Natural killer cell treated with Interleukin-12 subunit alpha and Interleukin-12 subunit beta and Interleukin-15 and Interleukin-18, amount 100 ng/mL, for 72 hours (primary cell): ENCODE data around the gene TCF4. TPM values are rescaled to one million over a fixed set of nuclear protein-coding genes. Genes with fewer than 3 reads are reported as not detected.
A peak's percentile ranks its signal among the peaks of the same experiment; 100 is the strongest.

Experiments
- ATAC-seq, 2 donors: fragments of 150-1000 bp; cut with Tn5 transposase in 1 of 2; sonication (Bioruptor Pico), chemical (Tn5 transposase) in 1 of 2; 2 replicates each; pipeline ENCODE4 v1.10.0; 2021
- DNase-seq: peaks from one replicate; pipeline ENCODE4 v3.0.0; 2022; ENCODE audit warnings: low spot score
- H3K27ac Mint-ChIP-seq, 2 donors: 1 replicate in 1 of 2; 2 replicates in 1 of 2; pipeline ENCODE4 v1.8.0; 2022; ENCODE audit warnings: mixed read lengths in 2 of 2, mild to moderate bottlenecking in 1 of 2, moderate library complexity in 1 of 2
- H3K27me3 Mint-ChIP-seq, 2 donors: 1 replicate in 1 of 2; 2 replicates in 1 of 2; pipeline ENCODE4 v1.8.0; 2022; ENCODE audit warnings: mixed read lengths in 2 of 2
- H3K36me3 Mint-ChIP-seq: one replicate; pipeline ENCODE4 v1.8.0; 2022; ENCODE audit warnings: mixed read lengths
- H3K4me1 Mint-ChIP-seq, 2 donors: 1 replicate in 1 of 2; 2 replicates in 1 of 2; pipeline ENCODE4 v1.8.0; 2022; ENCODE audit warnings: low read depth in 2 of 2, mixed read lengths in 2 of 2, mild to moderate bottlenecking in 1 of 2
- H3K4me3 Mint-ChIP-seq: one replicate; pipeline ENCODE4 v1.8.0; 2022; ENCODE audit warnings: mixed read lengths
- H3K9me3 Mint-ChIP-seq: 2 replicates; pipeline ENCODE4 v1.8.0; 2022; ENCODE audit warnings: mixed read lengths
- total RNA-seq, 2 donors: library from RNA; stranded (reverse); gene quantifications; one replicate each; pipeline ENCODE4 v1.2.3, GENCODE V29; 2022

Gene TCF4
- total RNA-seq, 2 donors from 2014 or later = 6.1 to 10.3 TPM

DNA sequence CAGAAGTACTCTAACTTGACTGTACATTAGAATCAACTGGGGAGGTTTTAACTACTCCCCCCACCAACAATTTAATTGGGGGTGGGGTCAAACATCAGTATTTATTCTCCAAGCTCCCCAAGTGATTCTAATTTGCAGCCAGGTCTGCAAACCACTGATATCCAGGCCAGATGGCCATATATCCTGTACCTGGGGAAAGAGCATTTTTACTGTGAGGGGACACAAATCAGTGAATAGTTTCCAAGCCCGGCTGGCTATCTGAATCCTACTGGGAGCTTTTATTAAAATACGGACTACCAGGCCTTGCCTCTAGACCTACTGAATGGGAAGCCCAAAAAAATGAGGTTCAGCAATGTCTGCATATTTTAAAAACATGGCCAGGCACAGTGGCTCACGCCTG is 88.5 kb downstream of the TCF4 start:
- Mint-ChIP-seq H3K4me3 (no peak overlapping the region), H3K27ac (no peak overlapping the region), H3K4me1 (no peaks in the 10 kb centered on the region), H3K27me3 (no peaks in the 10 kb centered on the region), H3K36me3 (no peaks in the 10 kb centered on the region), H3K9me3 (no peaks in the 10 kb centered on the region)
- ATAC-seq (no peak), DNase-seq (no peak)

DNA sequence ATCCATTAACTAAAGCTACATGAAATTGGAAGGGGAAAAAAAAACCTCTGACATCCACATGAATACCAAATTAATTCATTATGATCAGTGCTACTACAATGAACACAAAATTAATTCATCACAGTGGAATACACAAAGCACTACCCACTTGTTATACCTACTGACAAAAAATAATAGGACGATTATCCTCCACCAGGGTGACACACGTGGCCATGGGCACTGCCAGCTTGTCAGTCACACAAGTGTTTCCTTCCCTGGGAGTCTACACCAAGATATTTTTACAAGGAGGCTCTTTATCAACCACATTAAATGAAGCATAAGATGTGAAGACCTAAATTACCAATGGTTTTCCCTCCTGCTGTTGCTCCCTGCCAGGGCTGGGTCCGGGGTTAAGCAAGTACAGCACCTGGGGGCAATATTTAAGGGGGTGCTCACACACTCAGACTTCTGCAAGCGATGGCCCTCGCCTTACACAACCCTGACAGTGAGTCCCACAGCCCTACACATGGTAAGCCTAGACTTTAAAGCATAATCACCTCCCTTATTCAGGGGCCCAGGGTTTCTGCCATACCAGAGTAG is 90.1 kb downstream of the TCF4 start:
- peaks cover 0 to 2% of the 10 kb centered on the region in 2 donors for H3K27me3 Mint-ChIP-seq
- H3K36me3 Mint-ChIP-seq = no peaks in the 10 kb centered on the region

DNA sequence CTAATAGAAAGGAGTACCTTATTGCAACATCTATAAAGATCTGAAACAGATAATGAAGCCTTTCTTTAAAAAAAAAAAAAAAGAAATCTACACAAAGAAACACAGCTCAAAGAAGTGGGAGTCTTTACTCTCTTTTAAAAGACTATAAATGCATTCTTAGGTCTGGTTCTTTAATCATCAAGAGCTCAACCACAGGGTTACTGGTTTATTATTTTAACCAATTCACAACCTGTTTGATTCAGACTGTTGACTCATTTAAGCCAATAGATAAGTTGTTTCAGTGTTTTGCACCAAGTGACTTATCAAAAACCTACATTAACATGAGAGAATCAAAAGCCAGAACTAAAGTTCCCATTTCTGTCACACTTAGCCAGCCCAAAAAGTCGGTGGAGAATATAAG is 93.1 kb downstream of the TCF4 start:
- Mint-ChIP-seq H3K36me3 (no peaks in the 10 kb centered on the region), H3K27ac (no peak overlapping the region), H3K4me1 (peaks cover 0 to under 1% of the 10 kb centered on the region in 2 donors), H3K9me3 (no peaks in the 10 kb centered on the region), H3K27me3 (peaks cover under 1 to 2% of the 10 kb centered on the region in 2 donors), H3K4me3 (no peak overlapping the region)
- DNase-seq (no peak), ATAC-seq (no peak)

More for the DNA sequence above, 90.1 kb downstream of the TCF4 start:
- no peak for DNase-seq
- H3K27ac Mint-ChIP-seq = no peak overlapping the region
- H3K4me1 Mint-ChIP-seq = no peaks in the 10 kb centered on the region
- H3K9me3 Mint-ChIP-seq = no peaks in the 10 kb centered on the region
- H3K4me3 Mint-ChIP-seq = no peak overlapping the region
- ATAC-seq = peak in 1 of 2 donors; percentile 48

DNA sequence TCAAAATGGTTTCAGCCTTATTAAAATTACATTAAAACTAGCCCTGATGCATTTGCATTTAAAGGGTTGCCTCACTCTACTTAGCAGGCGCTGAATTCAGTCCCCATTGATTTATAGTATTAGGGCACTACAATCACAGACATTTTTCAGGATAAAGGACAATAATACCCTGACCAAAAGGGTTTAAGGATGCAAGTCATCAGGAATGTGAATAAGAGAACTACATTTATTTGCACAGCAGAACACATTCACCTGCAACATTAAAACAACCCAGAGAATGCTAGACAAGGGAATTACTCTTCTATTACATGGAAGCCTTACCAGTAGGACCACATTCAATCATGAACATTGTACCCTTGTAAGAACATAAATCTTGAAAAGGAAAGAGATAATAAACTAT is 93.6 kb downstream of the TCF4 start:
- H3K27me3 Mint-ChIP-seq = peaks cover 5% of the 10 kb centered on the region in 2 donors
- H3K36me3 Mint-ChIP-seq = no peaks in the 10 kb centered on the region
- ATAC-seq (no peak), DNase-seq (no peak)
- no peak overlapping the region for H3K4me3 Mint-ChIP-seq
- H3K4me1 Mint-ChIP-seq = peaks cover 4 to 5% of the 10 kb centered on the region in 2 donors
- no peak overlapping the region for H3K27ac Mint-ChIP-seq
- no peaks in the 10 kb centered on the region for H3K9me3 Mint-ChIP-seq

DNA sequence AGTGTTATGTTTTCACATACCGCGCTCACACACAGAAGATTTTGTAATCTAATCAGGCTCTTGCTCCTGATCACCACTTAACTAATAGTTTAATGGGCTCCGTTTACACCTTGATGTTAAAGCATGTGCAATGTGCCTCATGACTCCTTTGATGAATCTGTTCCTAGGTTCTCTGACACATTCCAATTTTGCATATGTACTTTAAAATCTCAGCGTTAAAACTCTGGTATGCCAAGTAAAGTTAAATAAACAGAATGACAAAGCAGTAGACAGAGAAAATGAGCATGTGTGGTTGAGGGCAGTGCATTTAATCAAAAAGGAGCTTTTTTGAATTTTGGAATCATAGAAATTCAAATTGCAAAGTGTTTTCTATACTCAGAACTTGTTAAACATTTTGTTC is 96.4 kb downstream of the TCF4 start:
- no peak overlapping the region for H3K4me3 Mint-ChIP-seq
- H3K27me3 Mint-ChIP-seq = peaks cover 7 to 10% of the 10 kb centered on the region in 2 donors
- DNase-seq = no peak
- H3K27ac Mint-ChIP-seq = no peak overlapping the region
- no peaks in the 10 kb centered on the region for H3K9me3 Mint-ChIP-seq
- no peaks in the 10 kb centered on the region for H3K36me3 Mint-ChIP-seq
- H3K4me1 Mint-ChIP-seq = peaks cover 7 to 9% of the 10 kb centered on the region in 2 donors
- no peak for ATAC-seq

DNA sequence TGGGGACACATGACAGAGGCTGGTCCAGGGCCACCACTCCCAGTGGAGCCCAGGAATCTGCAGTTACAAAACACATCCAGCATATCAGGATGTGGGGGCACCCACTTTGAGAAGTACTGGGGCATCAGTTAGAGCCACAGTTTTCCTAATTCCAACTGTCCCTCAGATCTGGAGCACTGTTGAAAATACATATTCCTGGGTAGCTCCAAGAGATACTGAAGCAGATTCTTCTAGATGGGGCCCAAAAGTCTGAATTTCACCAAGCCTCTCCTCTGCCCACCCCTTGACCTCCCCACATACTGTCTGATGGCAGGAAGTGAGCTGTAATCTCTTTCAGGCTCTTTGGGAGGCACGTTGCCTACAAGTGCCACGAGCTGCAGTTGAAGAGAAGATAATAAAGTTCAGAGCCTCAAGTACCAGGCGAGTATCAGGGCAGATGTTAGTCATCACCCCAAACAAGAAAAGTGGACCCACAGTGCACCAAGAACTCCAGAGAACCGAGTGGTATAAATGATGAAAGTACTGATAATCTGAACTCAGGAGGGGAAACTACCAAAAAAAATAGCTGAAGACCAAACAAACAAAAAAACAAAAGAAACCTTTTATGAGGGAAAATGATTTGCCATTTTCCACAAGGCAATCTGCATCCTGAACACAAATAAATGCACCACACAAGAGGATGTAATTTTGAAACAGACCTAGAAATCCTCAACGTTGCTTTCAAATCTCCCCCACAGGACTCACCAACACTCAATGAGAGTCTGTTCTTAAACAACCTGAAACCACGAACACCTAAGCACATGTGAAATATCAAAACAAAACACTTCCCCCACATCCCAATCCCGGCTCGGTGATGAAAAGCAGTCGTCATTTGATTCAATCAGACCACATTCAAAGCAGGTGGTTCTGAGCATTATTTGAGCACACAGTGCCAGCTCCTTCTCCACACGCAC is 98.7 kb downstream of the TCF4 start:
- no peak for DNase-seq
- peaks cover 9 to 10% of the 10 kb centered on the region in 2 donors for H3K27me3 Mint-ChIP-seq
- H3K36me3 Mint-ChIP-seq = no peaks in the 10 kb centered on the region
- peak overlapping the region; percentile 61 for H3K4me3 Mint-ChIP-seq
- peak; percentile 61 to 73 for ATAC-seq
- peak overlapping the region; percentile 39 to 43 for H3K27ac Mint-ChIP-seq
- H3K4me1 Mint-ChIP-seq = peaks cover 9 to 12% of the 10 kb centered on the region in 2 donors
- no peaks in the 10 kb centered on the region for H3K9me3 Mint-ChIP-seq

DNA sequence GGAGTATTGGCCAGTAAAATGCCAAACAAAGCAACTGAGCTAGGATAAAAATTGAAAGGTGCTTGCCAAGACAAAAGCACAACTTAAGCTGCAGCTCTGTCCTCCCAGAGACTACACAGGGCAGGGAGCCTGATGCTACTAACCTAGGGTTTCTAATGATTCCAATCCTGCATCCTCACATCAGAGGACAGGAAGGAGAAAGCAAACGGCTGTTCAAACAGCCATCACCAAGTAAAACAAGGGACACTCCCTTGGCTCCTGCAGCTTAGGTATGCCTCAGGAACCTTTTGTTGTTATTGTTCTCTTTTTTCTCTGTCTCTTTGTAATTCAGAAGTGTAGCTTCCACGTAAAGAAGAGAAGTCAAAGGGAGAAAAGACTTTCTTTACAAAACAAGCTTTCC is 99.5 kb downstream of the TCF4 start:
- no peak overlapping the region for H3K27ac Mint-ChIP-seq
- no peak for ATAC-seq
- H3K27me3 Mint-ChIP-seq = peaks cover 7 to 10% of the 10 kb centered on the region in 2 donors
- no peak for DNase-seq
- H3K36me3 Mint-ChIP-seq = no peaks in the 10 kb centered on the region
- peaks cover 9 to 12% of the 10 kb centered on the region in 2 donors for H3K4me1 Mint-ChIP-seq
- no peak overlapping the region for H3K4me3 Mint-ChIP-seq
- no peaks in the 10 kb centered on the region for H3K9me3 Mint-ChIP-seq

DNA sequence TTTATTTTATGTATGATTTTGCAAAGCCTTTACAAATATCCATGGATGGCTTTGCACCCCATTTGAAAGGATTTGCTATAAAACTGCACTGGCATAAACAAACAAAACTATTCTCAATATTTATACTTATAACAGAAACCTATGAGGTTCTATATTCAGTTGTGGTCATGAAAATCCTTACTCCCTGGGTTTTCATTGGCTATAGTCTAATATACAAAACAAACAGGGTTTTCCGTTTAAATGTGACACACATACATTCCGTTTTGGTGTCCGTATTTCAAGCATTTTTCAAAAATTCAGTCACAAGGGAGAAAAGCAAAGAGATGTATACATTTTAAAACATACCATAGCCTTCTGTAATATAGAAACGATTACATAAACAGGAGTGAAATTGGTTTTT is 100.0 kb downstream of the TCF4 start:
- H3K4me1 Mint-ChIP-seq = peaks cover 9 to 12% of the 10 kb centered on the region in 2 donors
- no peak for DNase-seq
- no peak overlapping the region for H3K27ac Mint-ChIP-seq
- no peaks in the 10 kb centered on the region for H3K36me3 Mint-ChIP-seq
- H3K9me3 Mint-ChIP-seq = no peaks in the 10 kb centered on the region
- no peak for ATAC-seq
- H3K27me3 Mint-ChIP-seq = peaks cover 7 to 10% of the 10 kb centered on the region in 2 donors
- H3K4me3 Mint-ChIP-seq = no peak overlapping the region

DNA sequence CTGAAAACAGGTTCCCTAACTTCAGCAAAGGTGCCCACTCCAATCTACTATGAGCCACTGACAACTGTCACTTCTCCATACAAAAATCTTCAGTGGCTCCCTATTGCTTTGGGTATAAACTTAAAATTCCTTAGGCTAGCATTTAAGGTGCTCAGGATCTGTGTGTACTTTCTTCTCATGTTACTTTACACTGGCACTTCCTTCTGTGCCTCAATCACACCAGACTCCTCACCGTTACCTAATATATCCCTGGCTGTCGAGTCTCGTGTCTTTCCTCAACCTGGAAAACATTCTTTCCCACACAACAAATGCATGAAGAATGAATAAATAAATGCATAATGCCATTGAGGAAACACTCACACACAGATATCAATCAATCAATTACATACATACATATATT is 101.1 kb downstream of the TCF4 start:
- no peak overlapping the region for H3K27ac Mint-ChIP-seq
- peaks cover 9 to 12% of the 10 kb centered on the region in 2 donors for H3K4me1 Mint-ChIP-seq
- no peak for DNase-seq
- H3K4me3 Mint-ChIP-seq = no peak overlapping the region
- no peaks in the 10 kb centered on the region for H3K9me3 Mint-ChIP-seq
- ATAC-seq = no peak
- H3K36me3 Mint-ChIP-seq = no peaks in the 10 kb centered on the region
- peaks cover 7 to 10% of the 10 kb centered on the region in 2 donors for H3K27me3 Mint-ChIP-seq

DNA sequence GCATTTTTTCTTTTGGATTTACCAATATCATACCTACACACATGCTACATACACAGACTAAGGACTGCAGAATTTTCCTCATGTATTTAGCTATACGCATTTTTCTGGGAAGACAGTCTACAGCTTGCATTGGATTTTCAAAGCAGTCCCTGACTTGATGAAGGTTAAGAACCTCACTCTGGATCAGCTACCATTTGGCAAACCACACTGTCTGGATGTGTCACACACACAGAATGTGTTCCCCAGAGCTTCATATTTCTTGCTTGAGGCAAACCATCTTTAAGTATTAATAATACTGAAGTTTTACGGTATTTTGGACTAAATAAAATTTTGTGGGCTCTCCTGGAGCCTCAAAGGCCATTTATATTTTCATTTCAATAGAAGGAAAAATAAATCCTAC is 102.3 kb downstream of the TCF4 start:
- ATAC-seq (no peak), DNase-seq (no peak)
- no peak overlapping the region for H3K27ac Mint-ChIP-seq
- H3K36me3 Mint-ChIP-seq = no peaks in the 10 kb centered on the region
- H3K4me3 Mint-ChIP-seq = no peak overlapping the region
- H3K27me3 Mint-ChIP-seq = peaks cover 7 to 10% of the 10 kb centered on the region in 2 donors
- peaks cover 9 to 12% of the 10 kb centered on the region in 2 donors for H3K4me1 Mint-ChIP-seq
- H3K9me3 Mint-ChIP-seq = no peaks in the 10 kb centered on the region

DNA sequence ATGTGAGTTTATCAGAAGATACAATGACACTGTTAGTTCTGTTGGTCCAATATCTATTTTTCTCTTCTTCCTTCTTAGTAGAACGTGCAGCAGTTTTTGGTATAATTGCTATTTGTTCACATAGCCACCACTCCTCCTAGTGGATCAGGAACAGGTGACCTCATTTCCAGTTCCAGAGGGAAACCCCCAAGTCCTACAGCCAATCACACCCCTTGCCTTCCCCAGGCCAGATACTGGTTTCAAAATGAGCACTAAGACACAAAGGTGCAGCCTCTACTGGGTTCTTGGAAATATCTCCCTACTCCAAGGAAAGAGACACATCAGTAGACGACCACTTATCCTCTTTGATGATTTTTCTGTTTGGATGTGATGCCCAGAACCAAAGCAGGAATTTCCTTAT is 103.2 kb downstream of the TCF4 start:
- no peaks in the 10 kb centered on the region for H3K9me3 Mint-ChIP-seq
- DNase-seq (no peak), ATAC-seq (peak in 1 of 2 donors; percentile 56)
- H3K4me1 Mint-ChIP-seq = peaks cover 7 to 11% of the 10 kb centered on the region in 2 donors
- peaks cover 7 to 8% of the 10 kb centered on the region in 2 donors for H3K27me3 Mint-ChIP-seq
- no peaks in the 10 kb centered on the region for H3K36me3 Mint-ChIP-seq
- H3K27ac Mint-ChIP-seq = no peak overlapping the region
- H3K4me3 Mint-ChIP-seq = no peak overlapping the region

DNA sequence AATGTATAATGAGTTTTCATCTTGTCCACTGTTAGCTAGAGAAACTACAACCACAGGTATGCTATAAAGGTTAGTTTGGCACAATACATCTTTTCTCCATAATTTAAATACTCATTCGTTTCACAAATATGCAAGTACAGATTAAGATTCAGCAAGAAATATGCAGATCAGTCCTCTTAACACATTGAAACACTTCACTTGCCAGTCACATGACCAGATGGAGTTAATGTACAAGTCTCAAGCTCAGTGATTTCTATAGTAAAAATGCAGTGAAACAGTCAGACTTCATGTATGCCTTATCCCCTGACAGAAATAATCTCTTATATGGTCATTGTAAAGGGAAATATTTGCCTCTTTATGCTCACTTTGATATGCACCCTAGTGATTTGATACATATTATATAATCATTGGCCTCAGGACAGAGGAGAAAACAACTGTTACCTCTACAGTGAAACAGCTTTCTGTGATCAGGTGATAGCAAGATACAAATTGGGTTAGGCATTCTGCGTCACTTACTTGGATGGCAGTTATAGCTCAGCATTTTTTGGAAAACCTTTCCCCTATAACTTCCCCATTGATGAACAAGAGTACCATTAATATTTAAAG is 104.6 kb downstream of the TCF4 start:
- ATAC-seq (no peak), DNase-seq (no peak)
- no peak overlapping the region for H3K27ac Mint-ChIP-seq
- peaks cover 0 to 2% of the 10 kb centered on the region in 2 donors for H3K27me3 Mint-ChIP-seq
- no peak overlapping the region for H3K4me3 Mint-ChIP-seq
- H3K4me1 Mint-ChIP-seq = peaks cover 2 to 6% of the 10 kb centered on the region in 2 donors
- H3K36me3 Mint-ChIP-seq = no peaks in the 10 kb centered on the region
- H3K9me3 Mint-ChIP-seq = no peaks in the 10 kb centered on the region

DNA sequence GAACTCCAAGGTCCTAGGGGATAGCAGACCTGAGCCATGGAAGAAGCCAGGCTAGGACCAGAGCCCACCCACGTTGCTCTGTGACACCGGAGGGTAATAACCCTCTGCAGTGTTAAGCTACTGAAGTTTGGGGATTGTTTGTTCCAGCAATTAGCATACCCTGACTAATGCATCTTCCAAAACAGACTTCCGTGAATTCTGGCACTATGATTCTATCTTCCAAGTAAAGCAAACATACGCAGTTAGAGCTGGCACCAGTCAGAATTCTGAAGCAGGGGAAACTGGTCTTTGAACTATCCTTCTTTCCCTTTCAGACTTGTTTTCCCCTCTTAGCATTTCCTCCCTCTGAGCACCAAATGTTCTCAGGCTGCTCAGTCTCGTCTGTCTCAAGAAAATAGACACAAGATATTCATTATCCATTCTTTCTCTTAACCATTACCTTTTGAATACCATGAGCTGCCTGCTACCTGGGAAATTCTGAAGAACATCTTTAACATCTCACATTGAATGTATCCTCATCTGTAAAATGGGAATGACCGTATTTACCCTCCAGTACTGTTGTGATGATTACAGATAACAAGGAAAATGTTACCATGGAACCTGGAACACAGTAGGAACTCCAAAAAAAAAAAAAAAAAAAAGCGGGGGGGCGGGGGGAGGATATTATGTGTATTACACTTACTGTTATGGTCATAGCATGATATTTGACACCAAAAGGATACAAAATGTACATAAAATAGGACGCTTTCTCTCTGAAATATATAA is 108.2 kb downstream of the TCF4 start:
- Mint-ChIP-seq H3K9me3 (no peaks in the 10 kb centered on the region), H3K27me3 (no peaks in the 10 kb centered on the region), H3K4me3 (no peak overlapping the region)

More for the DNA sequence above, 108.2 kb downstream of the TCF4 start:
- ATAC-seq (no peak), DNase-seq (no peak)
- peak overlapping the region in 1 of 2 donors; percentile 19 for H3K27ac Mint-ChIP-seq
- H3K36me3 Mint-ChIP-seq = no peaks in the 10 kb centered on the region
- peaks cover 31% of the 10 kb centered on the region in 2 donors for H3K4me1 Mint-ChIP-seq
